Hematopoietic multipotent progenitor cell treated with erythropoietin and hydrocortisone succinate and interleukin-3 and kit ligand, for 17 days (in vitro differentiated cells): ENCODE results near the gene ZBTB7C.

ENCODE experiments used
- DNase-seq: peaks from one replicate; pipeline ENCODE4 v3.0.0-alpha.2; 2015; ENCODE audit warnings: low spot score

ZBTB7C gene

DNA sequence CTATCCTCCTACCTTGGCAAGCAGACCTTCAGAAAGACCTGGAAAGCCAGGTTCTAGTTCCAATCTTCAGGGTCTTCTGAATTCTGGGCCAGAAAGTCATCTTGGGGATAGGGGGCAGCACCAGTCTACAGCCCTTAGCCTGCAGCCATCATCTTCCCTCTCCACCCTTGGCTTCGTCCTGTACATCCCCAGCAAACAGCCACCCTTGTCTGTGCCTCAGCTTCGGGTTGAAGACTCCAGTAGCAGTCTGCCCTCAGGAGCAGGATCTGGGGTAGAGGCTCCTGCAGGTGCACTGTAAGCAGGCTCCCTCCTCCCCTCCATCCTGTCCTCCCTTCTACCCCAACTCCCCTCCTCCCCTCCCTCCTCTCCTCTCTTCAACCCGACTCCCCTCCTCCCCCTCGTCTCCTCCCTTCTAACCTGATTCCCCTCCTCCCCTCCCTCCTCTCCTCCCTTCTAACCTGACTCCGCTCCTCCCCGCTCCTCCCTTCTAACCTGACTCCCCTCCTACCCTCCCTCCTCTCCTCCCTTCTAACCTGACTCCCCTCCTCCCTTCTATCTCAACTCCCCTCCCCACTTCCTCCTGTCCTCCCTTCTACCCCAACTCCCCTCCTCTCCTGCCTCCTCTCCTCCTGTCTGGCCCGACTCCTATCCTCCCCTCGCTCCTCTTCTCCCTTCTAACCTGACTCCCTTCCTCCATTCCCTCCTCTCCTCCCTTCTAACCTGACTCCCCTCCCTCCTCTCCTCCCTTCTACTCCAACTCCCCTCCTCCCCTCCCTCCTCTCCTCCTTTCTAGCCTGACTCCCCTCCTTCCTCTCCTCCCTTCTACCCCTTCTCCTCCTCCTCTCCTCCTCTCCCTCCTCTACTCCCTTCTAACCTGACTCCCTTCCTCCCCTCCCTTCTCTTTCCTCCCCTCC is 388.6 kb downstream of the ZBTB7C start:
- no peak for DNase-seq

DNA sequence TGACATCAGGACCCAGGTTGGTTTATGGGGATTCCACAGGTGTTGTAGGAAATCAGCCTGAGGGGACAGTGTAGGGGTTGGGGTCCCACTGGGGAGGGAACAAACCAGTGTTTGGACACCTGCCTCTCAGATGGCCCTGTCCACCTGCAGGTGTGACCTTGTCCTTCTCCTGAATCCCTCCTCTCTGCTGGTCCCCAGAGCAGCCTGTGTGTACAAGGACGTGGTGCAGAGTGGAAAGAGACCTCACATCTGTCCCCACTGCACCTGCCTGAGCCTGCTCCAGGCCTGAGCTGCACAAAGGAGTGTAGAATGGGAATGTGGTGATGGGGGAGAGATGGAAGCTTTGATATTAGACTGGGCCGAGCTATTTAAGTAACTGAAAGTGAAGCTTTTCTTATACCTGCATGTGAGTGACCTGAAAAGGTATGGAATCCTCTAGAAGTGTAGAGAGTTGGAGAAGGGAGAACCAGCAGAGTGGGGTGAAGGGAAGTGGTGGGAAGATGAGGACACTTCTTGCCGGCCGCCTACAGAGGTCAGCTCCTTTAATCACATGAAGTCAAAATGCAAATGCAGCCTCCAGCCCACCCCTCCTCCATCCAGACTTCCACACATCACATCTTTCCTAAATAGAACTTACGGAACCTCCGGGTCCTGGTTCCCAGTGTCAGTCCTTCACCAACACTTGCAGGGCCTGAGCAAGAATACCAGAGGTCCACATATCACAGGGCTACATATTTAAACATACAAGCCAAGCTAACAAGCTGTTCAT is 389.4 kb downstream of the ZBTB7C start:
- no peak for DNase-seq

DNA sequence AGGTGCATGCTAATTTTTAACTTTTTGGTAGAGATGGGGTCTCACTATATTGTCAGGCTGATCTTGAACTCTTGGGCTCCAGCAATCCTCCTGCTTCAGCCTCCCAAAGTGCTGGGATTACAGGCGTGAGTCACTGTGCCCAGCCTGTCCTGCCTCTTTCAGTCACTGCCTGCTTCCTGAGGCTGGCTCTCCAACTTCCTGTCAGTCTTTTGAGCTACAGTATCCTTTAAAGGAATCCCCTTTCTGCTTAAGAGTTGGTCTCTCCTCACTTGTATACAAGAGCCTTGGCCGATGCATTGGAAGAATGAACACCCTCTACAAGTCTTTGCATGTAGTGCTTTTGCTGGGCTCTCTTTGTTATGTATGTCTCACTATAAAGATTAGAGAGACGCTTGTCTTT is 390.3 kb downstream of the ZBTB7C start:
- DNase-seq = no peak

DNA sequence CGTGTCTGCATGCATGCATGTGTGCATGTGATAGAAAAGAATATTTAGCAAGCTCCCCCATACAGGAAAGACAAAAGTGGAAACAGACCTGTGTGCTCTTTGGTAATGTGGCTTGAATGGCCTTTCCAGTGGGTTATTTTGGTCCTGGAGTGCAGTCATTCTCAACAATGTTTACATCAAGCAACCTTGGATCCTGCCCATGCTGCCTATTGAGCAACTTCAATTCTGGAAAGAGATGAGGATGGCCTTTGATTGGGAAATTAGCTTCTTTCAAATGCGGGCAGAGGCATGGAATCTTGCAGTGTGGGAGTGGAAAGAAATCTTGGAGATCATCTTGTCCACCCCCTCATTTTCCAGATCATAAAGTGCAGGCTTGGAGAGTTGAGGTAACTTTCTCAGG is 391.5 kb downstream of the ZBTB7C start:
- DNase-seq = no peak

DNA sequence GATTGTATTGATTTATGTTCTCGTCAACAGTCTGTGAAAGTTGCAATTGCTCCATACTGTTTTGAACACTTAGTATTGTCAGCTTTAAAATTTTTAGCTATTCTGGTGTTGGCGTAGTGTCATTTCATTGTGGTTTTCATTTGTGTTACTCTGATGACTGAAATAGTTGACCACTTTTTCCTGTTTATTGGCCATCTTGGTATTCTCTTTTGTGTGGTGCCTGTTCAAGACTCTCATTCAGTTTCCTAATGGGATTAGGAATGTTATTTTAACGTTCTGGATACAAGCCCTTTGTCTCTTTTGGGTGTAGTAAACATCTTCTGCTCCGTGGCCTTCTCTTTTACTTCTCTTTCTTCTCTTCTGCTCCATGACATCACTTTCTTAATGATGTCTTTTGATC is 396.0 kb downstream of the ZBTB7C start:
- no peak for DNase-seq

DNA sequence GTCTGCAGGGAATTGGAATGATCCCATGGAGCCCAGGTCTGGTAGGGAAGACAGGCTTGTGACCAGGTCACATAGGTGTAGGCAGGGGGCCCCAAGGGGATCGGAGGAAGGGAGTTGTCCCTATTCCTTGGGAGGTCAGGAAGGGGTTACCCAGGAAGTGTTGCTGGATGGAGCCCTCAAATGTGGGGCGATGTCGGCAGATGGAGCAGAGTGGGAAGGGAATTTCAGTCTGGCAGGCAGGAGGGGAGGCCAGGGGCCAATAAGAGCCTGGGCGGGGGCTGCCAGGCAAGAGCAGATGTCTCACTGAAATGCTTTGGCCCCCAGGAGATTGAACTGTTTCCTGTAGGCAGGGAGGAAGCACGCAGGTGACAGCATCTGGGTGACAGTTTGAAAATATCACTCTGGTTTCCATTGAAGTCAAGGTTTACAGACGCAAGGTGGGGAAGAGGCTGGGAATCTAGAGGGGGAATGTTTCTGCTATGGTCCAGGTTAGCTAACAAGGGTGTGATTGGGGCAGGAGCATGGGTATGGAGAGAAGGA is 397.2 kb downstream of the ZBTB7C start:
- no peak for DNase-seq

DNA sequence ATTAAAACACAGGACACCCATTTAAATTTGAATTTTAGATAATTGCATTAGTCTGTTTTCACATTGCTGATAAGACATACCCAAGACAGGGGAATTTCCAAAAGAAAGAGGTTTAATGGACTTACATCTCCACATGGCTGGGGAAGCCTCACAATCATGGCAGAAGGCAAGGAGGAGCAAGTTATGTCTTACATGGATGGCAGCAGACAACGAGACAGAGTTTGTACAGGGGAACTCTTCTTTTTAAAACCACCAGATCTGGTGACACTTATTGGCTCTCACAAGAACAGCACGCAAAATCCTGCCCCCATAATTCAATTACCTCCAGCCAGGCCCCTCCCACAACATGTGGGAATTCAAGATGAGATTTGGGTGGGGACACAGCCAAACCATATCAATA is 398.9 kb downstream of the ZBTB7C start:
- DNase-seq = no peak

DNA sequence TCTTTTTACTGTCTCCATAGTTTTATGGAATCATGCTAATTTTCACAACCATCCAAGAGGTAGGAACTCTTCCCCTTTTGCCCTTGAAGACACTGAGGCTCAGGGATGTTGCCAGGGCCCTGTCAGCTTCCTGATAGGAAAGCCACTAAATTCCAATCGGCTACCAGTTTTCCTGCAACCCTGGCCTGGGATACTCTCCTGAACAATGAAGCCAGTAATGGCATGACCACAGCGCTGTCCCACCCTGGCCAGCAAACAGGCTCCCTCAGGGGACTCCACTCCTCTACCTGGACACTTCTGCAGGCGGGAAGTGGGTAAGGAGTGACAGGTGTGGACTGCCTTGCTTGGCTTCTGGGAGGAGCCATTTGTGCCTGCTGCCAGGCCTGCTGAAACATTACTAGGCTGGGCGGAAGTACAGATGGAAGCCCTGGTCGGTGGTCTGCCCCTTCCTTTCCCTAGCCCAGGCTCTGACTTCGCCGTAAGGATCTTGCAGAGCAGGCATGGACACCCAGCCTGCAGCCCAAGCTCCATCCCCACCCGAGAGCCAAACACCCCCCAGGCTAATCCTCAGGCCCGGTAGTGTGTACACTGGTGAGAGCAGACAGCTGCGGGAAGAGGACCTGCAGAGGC is 400.0 kb downstream of the ZBTB7C start:
- DNase-seq = no peak

DNA sequence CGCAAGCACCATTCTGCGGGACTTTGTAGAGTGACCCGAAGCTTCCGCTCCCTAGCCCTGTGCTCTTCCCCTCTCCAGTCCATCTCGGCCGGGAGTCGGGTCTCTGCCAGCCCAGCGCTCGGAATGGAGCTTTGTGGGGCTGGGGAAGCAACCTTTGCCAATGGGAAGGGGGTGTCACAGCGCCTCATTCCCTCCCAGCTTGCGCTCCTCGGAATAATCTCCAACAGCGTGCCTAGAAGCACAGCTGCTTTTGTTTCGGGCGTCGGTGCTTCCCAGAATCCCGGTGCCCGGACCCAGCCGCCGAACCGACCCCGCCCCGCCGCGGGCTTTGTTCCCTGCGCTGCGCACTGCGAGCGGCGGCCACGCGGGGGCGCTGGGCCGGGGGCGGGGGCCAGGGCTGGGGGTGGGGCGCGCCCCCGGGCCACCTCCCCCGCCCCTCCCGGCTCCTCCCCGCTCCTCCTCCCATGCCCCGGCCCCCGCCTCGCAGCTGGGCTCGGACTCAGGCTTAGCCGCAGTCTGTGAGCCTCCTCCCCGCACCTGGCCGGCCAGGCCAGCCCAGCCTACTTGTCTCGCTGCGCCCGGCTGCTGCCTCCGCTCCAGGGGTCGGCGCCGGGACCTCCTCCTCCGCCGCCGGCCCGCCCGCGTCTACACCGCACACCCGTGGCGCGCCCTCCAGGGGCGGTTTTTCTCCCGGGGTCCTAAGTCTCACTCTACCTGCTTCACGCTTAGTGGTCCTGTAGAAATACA is 401.1 kb downstream of the ZBTB7C start:
- no peak for DNase-seq

DNA sequence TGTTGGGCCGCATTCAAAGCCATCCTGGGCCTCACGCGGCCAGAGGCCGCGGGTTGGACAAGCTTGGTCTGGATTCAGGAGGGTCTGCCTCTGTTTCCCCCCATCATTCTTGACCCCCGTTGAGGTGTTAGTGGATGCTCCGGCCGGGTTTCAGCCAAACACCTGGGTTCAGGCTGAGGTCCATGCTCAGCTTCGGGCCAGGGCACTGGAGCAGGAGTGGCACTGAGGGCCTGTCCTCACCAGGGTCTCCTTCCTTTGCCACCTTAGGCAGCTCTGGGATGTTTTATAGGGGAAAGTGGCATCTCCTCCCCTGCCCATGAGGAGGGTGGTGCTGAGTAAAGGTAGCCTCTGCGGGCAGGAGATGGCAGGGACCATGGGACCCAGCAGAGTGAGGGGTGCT is 401.8 kb downstream of the ZBTB7C start:
- DNase-seq = no peak

DNA sequence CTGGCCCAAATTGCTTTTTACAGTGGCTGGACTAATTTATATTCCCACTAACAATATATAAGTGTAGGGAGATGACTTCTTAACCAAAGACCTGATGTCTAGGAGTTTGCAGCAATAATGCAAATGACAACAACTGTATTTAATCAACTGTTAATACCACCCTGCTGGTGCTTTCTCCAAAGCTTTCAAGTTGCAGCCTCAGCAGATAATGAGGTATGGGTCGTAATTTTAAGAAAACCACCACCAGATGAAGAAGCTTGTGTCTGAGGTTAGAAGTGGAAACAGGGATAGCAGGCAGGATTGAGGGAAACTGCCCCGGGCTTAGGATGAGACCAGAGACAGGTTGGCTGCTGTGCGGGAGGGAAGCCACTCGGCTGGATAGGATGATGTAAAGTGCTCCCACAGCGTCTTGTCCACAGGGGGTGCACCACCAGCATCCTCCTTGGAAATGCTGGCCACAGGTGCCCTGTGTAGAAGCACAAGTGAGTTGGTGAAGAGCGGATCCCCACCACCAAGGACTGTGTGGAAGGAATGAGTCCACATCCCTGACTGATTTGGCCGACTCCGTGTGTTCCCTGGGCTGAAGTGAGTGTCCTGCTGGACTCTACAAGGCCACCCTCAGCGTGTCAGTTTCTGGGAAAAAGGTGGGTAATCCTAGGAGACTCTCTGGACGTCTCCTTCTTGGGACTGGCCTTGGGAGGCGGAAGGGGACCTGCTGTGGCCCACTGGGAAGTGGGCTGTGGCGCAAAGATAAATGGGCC is 402.6 kb downstream of the ZBTB7C start:
- no peak for DNase-seq

DNA sequence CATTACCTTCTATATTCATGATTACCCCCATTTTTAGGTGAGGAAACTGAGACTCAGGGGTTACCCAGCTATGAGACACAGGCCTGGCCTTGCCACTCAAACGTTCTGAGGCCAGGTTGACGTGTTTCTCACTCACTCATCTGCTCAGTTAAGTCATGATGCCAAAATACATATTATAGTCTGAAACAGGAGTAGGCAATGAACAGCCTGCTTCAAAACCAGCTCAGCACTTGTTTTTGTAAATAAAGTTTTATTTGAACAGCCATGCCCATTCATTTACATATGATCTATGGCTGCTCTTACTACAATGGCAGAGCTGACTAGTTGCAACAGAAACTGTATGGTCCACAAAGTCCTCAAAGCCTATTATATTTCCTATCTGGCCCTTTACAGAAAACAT is 404.6 kb downstream of the ZBTB7C start:
- DNase-seq = no peak

DNA sequence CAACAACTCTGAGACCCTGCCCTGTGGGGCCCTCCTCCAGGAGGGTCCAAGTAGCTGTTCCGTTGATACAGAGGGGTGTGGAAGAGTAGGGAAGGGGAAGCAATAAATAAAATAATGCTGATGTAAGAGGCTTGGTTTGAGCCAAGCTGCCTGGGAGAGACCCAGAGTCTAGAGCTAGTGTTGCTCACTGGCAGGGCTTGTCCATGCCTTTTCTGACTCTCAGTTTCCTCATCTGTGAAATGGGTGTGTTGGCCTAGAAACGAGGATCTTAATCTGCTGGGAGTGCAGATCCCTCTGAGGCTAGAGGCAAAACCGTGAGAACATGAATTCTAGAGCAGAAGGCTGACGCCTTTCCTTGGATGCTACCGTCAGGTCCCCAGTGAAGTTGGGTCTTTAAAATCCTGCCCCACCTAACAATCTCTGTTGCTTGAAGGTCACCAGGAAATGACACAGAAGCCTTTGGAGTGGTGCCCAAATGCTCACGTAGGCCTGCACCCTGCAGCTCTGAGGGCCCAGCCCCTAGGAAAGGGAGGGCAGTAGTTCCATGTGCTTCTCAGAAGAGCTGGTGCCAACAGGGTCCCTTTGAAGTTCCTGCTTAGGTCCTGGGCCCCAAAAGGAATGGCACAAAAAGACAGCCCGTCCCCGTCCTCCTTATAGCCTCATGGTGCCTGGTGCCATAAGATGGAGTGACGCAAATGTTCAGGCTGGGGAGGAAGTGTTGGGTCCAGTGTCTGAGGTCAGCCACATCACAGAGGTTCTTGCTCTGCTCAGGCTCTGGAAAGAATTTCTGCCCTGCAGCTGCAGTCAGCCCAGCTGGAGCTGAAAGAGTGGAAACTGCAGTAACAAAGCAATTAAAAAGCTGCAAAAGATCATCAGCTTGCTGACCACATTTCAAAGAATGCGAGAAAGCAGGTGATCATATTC is 405.5 kb downstream of the ZBTB7C start:
- no peak for DNase-seq

DNA sequence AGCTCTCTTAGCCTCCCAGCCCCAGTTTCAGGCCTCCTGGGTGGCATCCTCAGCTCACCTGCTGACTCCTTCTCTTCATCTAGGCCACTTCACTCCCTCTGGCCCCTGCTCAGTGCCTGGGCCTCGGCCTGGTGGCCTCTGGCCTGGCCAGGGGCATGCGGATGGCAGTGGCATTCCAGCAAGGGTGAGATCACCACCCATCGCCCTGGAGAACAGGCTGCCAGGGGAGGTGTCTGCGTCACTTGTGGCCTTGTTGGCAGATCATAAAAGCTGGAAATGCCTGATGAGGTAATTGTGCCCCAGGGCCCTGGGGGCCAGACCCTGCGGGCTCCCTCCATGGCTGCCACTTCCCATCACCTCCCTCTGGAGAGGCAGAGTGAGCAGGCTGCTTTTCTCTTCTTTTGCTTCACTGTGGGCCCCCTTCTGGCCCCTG is 406.2 kb downstream of the ZBTB7C start:
- DNase-seq = no peak

DNA sequence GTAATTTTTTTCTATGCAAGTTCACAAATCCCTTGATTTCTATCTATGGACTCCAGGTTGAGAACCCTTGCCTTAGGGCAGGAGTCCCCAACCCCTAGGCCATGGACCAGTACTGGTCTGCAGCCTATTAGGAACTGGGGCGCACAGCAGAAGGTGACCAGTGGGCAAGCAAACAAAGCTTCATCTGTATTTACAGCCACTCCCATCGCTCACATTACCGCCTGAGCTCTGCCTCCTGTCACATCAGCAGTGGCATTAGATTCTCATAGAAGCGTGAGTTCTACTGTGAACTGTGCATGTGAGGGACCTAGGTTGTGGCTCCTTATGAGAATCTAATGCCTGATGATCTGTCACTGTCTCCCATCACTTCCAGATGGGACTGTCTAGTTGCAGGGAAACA is 408.5 kb downstream of the ZBTB7C start:
- no peak for DNase-seq

DNA sequence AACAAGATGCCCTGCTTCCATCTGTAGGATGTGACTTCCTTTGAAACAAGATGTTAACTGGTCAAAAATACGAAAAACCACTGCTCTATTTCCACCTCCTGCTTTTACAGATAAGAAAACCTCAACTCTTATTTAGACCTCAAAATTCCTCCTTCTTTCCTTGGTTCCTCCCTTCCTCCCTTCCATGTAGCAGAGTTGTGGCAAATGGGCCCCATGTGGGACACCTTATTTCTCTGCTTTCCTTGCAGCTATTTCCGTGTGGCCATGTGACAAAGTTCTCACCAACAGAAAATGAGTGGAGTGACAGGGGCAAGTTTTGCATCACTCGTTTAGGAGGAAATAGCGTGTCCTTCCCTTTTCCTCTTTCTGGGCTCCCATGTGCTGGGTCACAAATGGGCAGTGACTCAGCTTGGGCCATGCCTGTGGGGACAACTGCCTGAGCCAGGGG is 409.4 kb downstream of the ZBTB7C start:
- no peak for DNase-seq

DNA sequence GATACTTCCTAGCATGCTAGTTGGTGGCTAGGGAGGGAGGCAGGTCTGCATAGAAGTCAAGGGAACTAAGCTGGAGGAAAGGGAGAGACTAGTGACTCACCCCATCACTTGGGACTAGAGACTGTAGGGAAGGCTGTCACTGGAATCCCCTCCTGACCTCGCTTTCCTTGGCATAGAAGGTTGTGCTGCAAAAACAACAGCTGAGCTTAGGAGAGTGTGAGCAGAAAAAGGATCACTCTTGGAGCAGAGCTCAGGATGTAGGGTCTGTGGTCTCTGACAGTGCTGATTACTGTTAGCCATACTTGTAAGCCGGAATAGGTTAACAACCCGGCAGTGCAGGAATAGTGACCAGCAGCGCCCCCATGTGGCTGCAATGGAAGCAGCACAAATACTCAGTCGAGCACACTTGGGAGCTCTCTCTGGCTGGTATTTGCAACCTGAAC is 411.8 kb downstream of the ZBTB7C start:
- peak; percentile 13 for DNase-seq

DNA sequence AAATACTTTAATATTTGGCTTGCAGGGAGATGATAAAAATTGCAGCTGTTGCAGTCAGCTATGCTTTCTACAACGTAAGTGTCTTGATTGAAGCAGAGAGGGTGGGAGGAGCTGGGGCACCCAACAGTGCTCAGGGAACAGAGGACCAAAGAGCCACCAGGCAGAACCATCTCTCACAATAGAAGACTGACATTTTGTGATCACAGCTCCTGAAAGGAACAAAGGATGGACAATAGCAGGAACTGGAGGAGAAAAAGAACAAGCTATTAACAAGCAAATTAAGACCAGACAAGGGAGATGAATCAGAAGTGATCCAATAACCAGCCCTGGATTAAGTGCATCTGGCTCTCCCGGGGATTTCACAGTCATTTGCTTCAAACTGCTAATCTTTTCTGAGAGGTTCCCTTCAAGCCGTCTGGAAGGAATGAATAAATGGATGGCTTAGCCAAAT is 413.1 kb downstream of the ZBTB7C start:
- DNase-seq = no peak

DNA sequence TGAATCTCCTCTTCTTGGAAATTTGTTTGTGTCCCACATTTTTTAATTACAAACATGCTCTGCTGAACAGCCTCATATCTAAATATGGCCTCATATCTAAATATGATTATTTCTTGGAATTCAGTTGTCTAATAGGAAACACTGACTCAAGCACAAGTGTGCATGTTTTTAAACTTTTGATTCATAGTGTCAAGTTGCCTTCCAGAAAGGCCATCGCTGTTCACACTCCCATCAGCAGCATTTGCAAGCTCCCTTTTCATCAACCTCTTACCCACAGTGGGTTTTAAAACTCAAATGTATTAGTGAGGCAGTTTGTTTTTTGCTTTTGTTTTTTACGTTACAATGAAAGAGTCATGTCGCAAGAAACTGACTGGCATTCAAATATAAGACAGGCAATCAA is 413.5 kb downstream of the ZBTB7C start:
- no peak for DNase-seq

DNA sequence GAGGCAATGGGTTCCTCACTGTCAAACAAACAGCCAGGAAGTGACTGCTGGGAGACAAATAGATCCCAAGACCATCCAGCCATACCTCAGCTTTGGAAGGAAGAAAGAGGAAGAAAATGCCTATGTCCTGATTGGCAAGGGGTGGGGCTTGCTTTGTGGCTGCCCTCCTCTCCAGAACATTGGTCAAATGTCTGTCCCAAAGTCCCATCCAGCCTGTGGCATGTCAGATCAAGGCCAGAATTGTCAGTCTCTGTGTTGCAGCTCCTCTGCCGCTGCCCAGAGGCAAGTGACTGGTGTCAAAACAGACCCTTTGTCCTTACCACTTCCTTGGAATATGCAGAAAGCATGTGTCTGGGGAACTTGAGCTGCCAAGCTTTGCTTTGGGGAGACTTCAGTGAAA is 415.8 kb downstream of the ZBTB7C start:
- no peak for DNase-seq
